ENCODE results near the gene BRAP.
A peak's percentile ranks its signal among the peaks of the same experiment; 100 is the strongest.
"Not testable (repeated sequence)": the region's sequence is repeated elsewhere in the genome, so short reads cannot be mapped to it uniquely, and the experiment has no call there.

The BRAP gene

DNA sequence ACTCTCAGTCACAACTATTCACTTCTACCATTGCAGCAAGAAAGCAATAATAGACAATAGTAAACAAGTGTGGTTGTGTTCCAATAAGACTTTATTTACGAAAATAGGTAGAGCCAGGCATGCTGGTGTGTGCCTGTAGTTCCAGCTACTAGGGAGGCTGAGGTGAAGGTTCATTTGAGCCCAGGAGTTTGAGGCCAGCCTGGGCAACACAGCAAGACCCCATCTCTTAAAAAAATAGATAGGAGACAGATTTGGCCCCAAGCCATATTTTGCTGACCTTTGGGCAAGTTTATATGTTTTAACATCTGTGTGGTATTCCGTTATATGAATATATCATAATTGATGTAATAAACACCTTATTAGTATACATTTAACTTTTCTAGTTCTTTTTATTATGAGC is 14.2 kb upstream of the BRAP start:
- Histone ChIP-seq H3K9me3 (ENCODE audit: control insufficient read depth, low read depth, low read length) (no peaks in the 10 kb centered on the region), H3K36me3 (ENCODE audit: control insufficient read depth, low read depth, low read length) (peaks cover 17% of the 10 kb centered on the region), H3K4me1 (ENCODE audit: control insufficient read depth, low read depth, low read length) (no peaks in the 10 kb centered on the region), H3K4me3 (ENCODE audit: low read length) (no peak overlapping the region), H3K27ac (ENCODE audit: low read length) (no peak overlapping the region), H3K9ac (ENCODE audit: low read length) (no peak overlapping the region), H3K27me3 (ENCODE audit: control insufficient read depth, insufficient read depth, low read length) (no peaks in the 10 kb centered on the region)

DNA sequence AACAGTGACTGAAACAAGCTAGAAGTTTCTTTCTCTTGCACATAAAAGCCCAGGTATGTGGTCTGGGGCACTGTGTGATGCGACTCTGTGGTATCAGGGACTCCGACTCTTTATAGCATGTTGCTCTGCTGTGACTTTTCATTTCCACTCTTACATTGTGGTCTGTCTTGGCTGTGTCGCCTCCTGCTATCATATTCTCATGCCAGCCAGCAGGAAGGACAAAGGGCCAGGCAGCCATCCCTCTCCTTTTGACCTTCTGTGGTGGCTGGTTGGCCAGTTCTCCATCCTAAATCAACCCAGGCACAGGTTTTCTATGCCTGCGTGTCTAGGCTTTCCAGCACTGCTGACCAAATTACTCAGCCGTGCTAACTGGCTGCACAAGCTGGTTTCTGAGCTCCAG is 8.1 kb upstream of the BRAP start:
- H3K4me3 ChIP-seq (ENCODE audit: low read length) = no peak overlapping the region
- no peaks in the 10 kb centered on the region for H3K27me3 ChIP-seq (ENCODE audit: control insufficient read depth, insufficient read depth, low read length)
- peaks cover 19% of the 10 kb centered on the region for H3K36me3 ChIP-seq (ENCODE audit: control insufficient read depth, low read depth, low read length)
- H3K4me1 ChIP-seq (ENCODE audit: control insufficient read depth, low read depth, low read length) = no peaks in the 10 kb centered on the region
- no peaks in the 10 kb centered on the region for H3K9me3 ChIP-seq (ENCODE audit: control insufficient read depth, low read depth, low read length)
- no peak overlapping the region for H3K27ac ChIP-seq (ENCODE audit: low read length)
- H3K9ac ChIP-seq (ENCODE audit: low read length) = no peak overlapping the region

DNA sequence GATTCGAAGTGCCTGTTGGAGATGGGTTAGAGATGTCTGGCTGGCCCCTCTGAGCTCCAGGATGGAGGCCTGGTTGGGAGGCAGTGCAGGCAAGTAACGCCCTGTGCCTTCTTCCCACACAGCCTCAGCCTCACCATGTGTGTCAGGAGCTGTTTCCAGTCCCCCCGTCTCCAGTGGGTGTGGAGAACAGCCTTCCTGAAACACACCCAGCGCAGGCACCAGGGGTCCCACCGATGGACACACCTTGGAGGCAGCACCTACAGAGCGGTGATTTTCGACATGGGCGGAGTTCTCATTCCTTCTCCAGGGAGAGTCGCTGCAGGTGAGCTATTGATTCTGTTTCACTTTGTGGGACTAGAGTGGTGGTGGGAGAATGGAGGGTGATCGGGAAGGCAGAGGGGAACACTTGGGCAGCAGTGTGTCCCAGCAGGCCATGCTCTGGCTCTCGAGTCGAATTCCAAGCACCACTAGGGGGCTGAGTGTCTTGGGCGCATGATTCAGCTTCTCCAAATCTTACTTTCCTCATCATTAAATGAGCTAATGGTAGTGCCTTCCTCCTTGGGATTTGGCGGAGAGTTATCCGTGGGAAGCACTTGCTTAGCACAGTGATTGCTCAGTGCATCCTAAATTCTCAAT is 6.9 kb upstream of the BRAP start:
- Histone ChIP-seq H3K9ac (ENCODE audit: low read length) (no peak overlapping the region), H3K9me3 (ENCODE audit: control insufficient read depth, low read depth, low read length) (no peaks in the 10 kb centered on the region), H3K36me3 (ENCODE audit: control insufficient read depth, low read depth, low read length) (peaks cover 19% of the 10 kb centered on the region), H3K27ac (ENCODE audit: low read length) (no peak overlapping the region), H3K4me1 (ENCODE audit: control insufficient read depth, low read depth, low read length) (no peaks in the 10 kb centered on the region), H3K27me3 (ENCODE audit: control insufficient read depth, insufficient read depth, low read length) (no peaks in the 10 kb centered on the region), H3K4me3 (ENCODE audit: low read length) (no peak overlapping the region)

DNA sequence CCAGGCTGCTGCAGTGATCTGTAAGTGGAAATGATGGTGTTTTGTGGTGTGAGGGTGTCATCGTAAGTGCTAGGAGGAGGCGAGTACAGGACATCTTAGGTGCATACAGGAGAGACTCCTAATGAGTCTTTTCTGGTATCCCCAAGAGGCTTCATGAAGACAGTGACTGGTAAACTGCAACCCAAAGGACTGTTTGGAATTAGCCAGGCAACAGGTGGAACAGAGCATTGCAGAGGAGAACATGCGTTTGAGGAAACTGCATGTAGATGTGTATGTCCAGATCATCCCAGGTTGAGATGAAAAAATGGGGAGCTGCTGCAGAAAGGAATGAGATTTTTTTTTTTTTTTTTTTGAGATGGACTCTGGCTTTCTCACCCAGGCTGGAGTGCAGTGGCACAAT is 5.5 kb upstream of the BRAP start:
- no peak overlapping the region for H3K9ac ChIP-seq (ENCODE audit: low read length)

DNA sequence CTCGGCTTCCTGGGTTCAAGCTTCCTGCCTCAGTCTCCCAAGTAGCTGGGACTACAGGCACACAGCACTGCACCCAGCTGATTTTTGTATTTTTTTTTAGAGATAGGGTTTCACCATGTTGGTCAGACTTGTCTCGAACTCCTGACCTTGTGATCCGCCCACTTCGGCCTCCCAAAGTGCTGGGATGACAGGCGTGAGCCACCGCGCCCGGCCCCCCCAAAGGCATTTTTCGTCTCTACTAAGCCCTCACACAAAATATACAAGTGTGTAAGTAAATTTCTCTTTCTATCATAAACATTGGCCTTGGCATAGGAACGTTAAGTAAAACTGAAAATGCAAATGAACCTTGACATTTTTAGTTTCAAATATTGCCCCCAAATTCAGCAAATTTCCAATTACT is 2.2 kb upstream of the BRAP start:
- Histone ChIP-seq H3K9me3 (ENCODE audit: control insufficient read depth, low read depth, low read length) (no peaks in the 10 kb centered on the region), H3K36me3 (ENCODE audit: control insufficient read depth, low read depth, low read length) (peaks cover 3% of the 10 kb centered on the region), H3K4me1 (ENCODE audit: control insufficient read depth, low read depth, low read length) (no peaks in the 10 kb centered on the region), H3K27ac (ENCODE audit: low read length) (no peak overlapping the region), H3K4me3 (ENCODE audit: low read length) (no peak overlapping the region), H3K27me3 (ENCODE audit: control insufficient read depth, insufficient read depth, low read length) (no peaks in the 10 kb centered on the region), H3K9ac (ENCODE audit: low read length) (no peak overlapping the region)

More for the DNA sequence above, 5.5 kb upstream of the BRAP start:
- Histone ChIP-seq H3K27ac (ENCODE audit: low read length) (no peak overlapping the region), H3K9me3 (ENCODE audit: control insufficient read depth, low read depth, low read length) (no peaks in the 10 kb centered on the region), H3K27me3 (ENCODE audit: control insufficient read depth, insufficient read depth, low read length) (no peaks in the 10 kb centered on the region), H3K36me3 (ENCODE audit: control insufficient read depth, low read depth, low read length) (peaks cover 17% of the 10 kb centered on the region), H3K4me3 (ENCODE audit: low read length) (no peak overlapping the region), H3K4me1 (ENCODE audit: control insufficient read depth, low read depth, low read length) (no peaks in the 10 kb centered on the region)

DNA sequence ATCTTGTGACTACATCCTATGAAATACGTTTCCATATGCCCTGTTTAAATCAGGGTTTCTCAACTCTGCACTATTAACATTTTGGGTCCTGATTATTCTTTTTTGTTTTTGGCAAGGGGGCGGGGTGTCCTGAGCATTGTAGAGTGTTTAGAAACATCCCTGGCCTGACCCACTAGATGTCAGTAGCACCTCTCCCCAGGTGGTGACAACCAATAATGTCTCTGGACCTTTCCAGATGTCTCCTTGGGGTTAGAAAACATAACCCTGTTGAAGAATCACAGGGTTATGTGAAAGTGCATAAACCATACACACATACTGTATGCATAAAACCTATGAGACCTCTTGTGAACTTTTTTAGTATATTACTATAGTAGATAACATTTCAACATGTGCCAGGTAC is 1.5 kb upstream of the BRAP start:
- no peaks in the 10 kb centered on the region for H3K9me3 ChIP-seq (ENCODE audit: control insufficient read depth, low read depth, low read length)
- H3K4me1 ChIP-seq (ENCODE audit: control insufficient read depth, low read depth, low read length) = no peaks in the 10 kb centered on the region
- H3K9ac ChIP-seq (ENCODE audit: low read length) = no peak overlapping the region
- no peak overlapping the region for H3K27ac ChIP-seq (ENCODE audit: low read length)
- H3K27me3 ChIP-seq (ENCODE audit: control insufficient read depth, insufficient read depth, low read length) = no peaks in the 10 kb centered on the region
- H3K4me3 ChIP-seq (ENCODE audit: low read length) = no peak overlapping the region
- H3K36me3 ChIP-seq (ENCODE audit: control insufficient read depth, low read depth, low read length) = peaks cover 9% of the 10 kb centered on the region

DNA sequence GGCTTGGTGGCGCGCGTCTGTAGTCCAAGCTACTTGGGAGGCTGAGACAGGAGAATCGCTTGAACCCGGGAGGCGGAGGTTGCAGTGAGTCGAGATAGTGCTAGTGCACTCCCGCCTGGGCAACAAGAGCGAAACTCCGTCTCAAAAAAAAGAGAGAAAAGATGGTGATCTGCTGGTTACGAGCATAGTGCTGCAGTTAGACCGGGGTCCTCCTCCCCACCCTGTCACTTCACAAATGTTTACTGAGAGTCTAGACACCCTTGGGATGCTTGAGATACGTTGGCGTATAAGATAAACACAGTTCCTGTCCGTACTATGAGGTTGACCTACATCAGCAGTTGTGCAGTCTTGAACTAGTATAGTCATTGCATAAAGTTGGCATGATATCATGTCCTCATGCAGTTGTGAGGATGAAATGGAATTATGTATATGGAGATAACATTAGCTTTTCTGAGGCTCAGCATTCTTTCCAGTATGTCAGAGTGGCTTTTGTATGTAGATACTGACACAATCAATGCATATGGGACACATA is 884 bp upstream of the BRAP start:
- Histone ChIP-seq H3K36me3 (ENCODE audit: control insufficient read depth, low read depth, low read length) (peaks cover 16% of the 10 kb centered on the region), H3K4me3 (ENCODE audit: low read length) (peak overlapping the region; percentile 92), H3K27me3 (ENCODE audit: control insufficient read depth, insufficient read depth, low read length) (no peaks in the 10 kb centered on the region), H3K27ac (ENCODE audit: low read length) (peak overlapping the region; percentile 43), H3K9me3 (ENCODE audit: control insufficient read depth, low read depth, low read length) (no peaks in the 10 kb centered on the region), H3K4me1 (ENCODE audit: control insufficient read depth, low read depth, low read length) (no peaks in the 10 kb centered on the region), H3K9ac (ENCODE audit: low read length) (peak overlapping the region; percentile 83)

DNA sequence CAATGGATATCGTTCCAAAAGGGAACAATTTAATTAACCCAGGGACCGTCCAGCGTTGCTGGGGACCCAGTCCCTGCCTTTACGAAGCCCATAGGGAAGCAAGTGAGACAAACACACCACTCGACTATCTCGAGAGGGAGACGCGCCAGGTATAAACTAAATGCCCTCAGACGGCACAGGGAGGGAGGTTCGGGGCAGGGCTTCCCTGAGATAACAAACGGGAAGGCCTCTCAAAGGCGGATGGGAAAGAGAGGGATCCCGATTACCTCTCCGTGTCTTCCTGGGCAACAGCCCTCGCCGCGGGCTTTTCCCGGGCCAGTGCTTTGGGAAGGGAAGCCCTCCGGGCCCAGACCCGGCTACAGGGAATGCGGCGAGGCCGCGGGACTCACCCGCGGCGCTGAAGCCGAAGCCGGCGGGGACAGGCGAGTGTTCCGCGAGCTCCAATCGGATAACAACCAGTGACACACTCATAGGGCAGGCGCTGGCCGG is 390 bp downstream of the BRAP start:
- H3K9me3 ChIP-seq (ENCODE audit: control insufficient read depth, low read depth, low read length) = no peaks in the 10 kb centered on the region
- H3K4me3 ChIP-seq (ENCODE audit: low read length) = peak overlapping the region; percentile 92
- H3K27me3 ChIP-seq (ENCODE audit: control insufficient read depth, insufficient read depth, low read length) = no peaks in the 10 kb centered on the region
- no peaks in the 10 kb centered on the region for H3K4me1 ChIP-seq (ENCODE audit: control insufficient read depth, low read depth, low read length)
- H3K36me3 ChIP-seq (ENCODE audit: control insufficient read depth, low read depth, low read length) = peaks cover 28% of the 10 kb centered on the region
- H3K9ac ChIP-seq (ENCODE audit: low read length) = peak overlapping the region; percentile 83
- peak overlapping the region; percentile 48 for H3K27ac ChIP-seq (ENCODE audit: low read length)

DNA sequence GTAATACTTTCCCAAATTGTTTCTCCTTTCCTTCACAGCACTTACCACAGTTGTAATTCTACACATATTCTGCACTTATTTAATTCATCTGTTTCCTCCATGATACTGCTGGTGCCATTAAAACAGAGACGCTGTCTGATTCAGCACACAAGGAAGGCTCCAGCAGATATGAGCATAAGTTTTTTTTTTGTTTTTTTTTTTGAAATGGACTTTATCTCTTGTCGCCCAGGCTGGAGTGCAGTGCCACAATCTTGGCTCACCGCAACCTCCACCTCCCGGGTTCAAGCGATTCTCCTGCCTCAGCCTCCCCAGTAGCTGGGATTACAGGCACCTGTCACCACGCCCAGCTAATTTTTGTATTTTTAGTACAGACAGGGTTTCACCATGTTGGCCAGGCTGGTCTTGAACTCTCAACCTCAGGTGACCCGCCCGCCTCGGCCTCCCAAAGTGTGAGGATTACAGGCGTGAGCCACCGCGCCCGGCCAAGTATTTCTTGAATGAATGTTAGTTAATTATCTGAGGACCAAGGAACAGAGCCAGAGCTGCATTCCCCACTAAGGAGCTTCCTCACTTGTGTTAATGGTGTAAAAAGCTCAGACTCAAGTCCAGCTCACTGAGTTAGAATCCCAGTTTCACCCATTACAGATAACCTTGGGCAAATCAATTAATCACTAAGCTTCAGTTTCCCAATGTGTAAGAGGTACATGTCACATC is 1.1 kb downstream of the BRAP start:
- H3K9ac ChIP-seq (ENCODE audit: low read length) = peak overlapping the region; percentile 83
- H3K36me3 ChIP-seq (ENCODE audit: control insufficient read depth, low read depth, low read length) = peaks cover 30% of the 10 kb centered on the region
- H3K4me3 ChIP-seq (ENCODE audit: low read length) = peak overlapping the region; percentile 92
- H3K4me1 ChIP-seq (ENCODE audit: control insufficient read depth, low read depth, low read length); H3K27me3 ChIP-seq (ENCODE audit: control insufficient read depth, insufficient read depth, low read length); H3K27ac ChIP-seq (ENCODE audit: low read length); H3K9me3 ChIP-seq (ENCODE audit: control insufficient read depth, low read depth, low read length): not testable (repeated sequence)

DNA sequence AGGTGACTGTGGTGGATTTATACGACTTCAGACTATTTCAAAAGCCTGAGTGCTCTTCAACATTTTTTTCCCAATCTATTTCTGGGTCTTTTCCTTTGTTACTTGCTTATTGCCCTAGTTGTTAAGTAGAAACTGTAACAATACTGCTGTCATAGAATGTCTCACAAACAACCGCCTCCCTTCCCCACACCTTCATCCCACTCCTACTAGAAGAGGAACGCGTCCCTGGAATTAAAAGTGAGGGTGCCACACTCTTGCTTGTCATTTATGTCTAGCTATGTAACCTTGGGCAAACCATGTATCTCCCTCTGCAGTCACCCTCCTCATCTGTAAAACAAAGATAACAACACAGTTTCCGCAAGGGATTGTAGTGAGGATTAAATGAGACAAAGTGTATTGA is 8.6 kb downstream of the BRAP start:
- no peaks in the 10 kb centered on the region for H3K9me3 ChIP-seq (ENCODE audit: control insufficient read depth, low read depth, low read length)
- H3K4me3 ChIP-seq (ENCODE audit: low read length) = no peak overlapping the region
- H3K27ac ChIP-seq (ENCODE audit: low read length) = no peak overlapping the region
- H3K36me3 ChIP-seq (ENCODE audit: control insufficient read depth, low read depth, low read length) = peaks cover 69% of the 10 kb centered on the region
- no peaks in the 10 kb centered on the region for H3K4me1 ChIP-seq (ENCODE audit: control insufficient read depth, low read depth, low read length)
- no peaks in the 10 kb centered on the region for H3K27me3 ChIP-seq (ENCODE audit: control insufficient read depth, insufficient read depth, low read length)
- no peak overlapping the region for H3K9ac ChIP-seq (ENCODE audit: low read length)

DNA sequence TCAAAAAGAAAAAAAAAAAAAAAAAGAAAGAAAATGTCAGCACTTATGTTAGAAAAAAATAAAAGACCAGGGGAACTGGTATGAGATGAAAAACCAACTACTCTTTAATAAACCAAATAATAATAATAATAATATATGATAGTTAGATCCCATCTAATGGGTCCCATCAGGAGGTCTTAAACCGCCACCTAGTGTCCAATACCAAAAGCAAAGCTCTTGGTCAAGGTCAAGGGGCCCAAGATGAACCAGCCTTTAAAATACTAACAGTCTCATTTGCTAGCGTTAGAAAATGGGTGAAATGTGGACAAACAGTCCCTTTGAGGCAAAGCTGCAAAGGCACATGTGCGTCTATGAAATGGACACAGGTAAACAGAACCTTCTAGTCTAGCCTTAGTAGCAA is 12.3 kb downstream of the BRAP start:
- Histone ChIP-seq H3K36me3 (ENCODE audit: control insufficient read depth, low read depth, low read length) (peaks cover 57% of the 10 kb centered on the region), H3K9me3 (ENCODE audit: control insufficient read depth, low read depth, low read length) (no peaks in the 10 kb centered on the region), H3K27ac (ENCODE audit: low read length) (no peak overlapping the region), H3K27me3 (ENCODE audit: control insufficient read depth, insufficient read depth, low read length) (no peaks in the 10 kb centered on the region), H3K9ac (ENCODE audit: low read length) (no peak overlapping the region), H3K4me1 (ENCODE audit: control insufficient read depth, low read depth, low read length) (no peaks in the 10 kb centered on the region), H3K4me3 (ENCODE audit: low read length) (no peak overlapping the region)
